Measurements from ENCODE around the gene ATG4D.

DNA sequence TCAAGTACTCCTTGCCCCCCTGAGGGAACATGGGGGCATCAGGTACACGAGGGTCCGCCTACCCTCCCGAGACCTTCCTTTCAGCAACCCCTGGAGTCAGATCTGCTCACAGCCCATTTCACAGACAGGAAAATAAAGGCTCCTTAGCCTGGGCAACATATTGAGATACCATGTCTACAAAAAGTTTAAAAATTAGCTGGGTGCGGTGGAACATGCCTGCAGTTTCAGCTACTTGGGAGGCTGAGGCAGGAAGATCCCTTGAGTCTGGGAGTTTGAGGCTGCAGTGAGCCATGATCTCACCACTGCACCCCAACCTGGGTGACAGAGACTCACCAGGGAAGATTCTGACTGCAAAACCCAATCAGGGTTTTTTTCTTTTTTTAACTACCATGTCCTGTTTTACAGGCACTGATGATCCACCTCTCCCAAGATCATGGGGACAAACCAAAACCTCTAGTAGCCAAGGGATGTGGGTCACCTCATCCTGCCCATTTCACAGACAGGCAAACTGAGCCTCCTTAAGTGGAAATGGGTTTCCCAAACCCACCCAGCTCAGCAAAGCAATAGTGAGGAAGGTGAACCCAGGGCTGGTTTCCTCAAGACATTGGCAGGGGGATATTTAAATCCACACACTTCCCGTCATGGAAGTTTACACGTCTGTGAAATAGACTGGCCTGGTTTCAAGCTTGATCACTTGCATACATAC is 31.5 kb downstream of the ATG4D start:
- TF ChIP-seq RAD21 (IDR thresholded peaks at IDR 0.05; ENCODE audit: insufficient read depth, low read depth, low read length): no peak
- no peak for TF ChIP-seq POLR2AphosphoS5 (IDR thresholded peaks at IDR 0.05; ENCODE audit: low read length)
- TF ChIP-seq CHD4 (IDR thresholded peaks at IDR 0.05): no peak
- no peak for TF ChIP-seq RCOR1 (conservative IDR thresholded peaks at IDR 0.05; ENCODE audit: low read depth, low read length)
- TF ChIP-seq YY1 (IDR thresholded peaks at IDR 0.05; ENCODE audit: low read depth, low read length): no peak

Data from GM12878 (cell line).